ENCODE results near the gene KRT79.
"Not testable (repeated sequence)": the region's sequence is repeated elsewhere in the genome, so short reads cannot be mapped to it uniquely, and the experiment has no call there.

KRT79 gene

DNA sequence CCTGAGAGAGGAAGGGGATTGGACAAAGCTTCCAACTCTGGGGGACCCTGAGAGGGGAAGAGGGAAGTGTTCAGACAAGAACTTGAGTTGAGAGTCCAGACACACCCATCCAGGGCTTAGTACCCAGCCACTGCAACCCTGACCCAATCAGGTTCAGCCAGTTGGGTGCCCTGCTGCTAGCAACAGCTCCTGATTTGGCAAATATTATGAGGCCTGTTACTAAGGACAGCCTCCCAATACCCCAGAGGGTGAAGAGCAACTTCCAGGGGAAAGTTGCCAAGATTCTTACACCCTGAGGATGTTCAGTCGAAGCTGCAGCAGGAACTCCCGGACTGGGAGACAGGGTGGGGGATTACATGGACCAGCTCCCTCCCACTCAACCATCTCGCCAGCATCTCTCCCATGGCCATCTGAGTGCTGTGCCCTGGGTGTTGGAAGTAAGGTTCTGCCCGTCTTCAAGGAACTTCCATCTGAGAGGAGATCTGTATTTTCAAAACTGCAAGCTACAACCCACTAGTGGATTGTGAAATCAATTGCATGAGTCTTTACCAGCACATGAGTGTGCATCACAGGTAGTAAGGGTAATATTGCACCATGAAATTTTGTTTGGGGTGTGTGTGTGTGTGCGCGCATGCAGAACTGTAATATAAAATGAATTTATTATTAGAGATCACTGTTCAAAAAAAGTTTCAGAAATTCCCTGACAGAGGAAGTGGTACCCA, 26.2 kb upstream of the KRT79 start:
- no peak for DNase-seq (ENCODE audit: low spot score)

DNA sequence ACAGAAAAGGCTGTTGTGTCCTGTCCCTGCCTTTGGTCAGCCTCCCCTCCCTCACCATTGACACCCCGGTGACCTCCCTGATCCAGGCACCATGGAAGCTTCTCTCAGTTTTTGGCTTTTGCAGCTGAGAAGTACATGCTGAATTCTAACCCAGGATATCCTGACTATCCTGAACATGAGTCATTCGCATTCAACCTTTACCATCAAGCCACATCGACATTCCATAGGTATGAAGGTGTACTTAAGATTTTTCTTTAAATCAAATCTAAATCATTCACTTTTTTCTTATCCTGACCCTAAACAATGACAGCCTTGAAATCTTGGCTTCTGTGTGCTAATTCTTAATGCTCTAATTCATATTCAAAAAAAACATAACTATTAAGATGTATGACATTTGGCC, 23.4 kb upstream of the KRT79 start:
- DNase-seq (ENCODE audit: low spot score) = no peak

DNA sequence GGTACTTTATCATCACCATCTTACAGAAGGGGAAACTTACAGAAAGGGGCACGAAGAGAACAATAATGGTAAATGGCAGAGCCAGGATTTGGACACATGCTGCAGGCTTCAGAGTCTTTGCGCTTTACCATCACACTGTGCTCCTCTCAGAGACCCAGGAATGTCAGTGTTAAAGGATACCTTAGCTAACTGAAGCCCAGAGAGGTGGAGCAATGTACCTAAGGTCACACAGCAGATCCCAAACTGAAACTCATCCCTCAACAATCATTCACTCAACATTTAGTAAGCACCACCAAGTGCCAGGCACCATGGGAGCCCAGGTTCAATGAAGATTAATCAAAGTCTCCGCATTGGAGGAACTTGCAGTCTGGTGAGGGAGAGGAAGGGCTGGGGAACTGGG, 22.7 kb upstream of the KRT79 start:
- no peak for DNase-seq (ENCODE audit: low spot score)

GRCh38 chr12:52856077-52856476, 22.0 kb upstream of the KRT79 start:
- DNase-seq (ENCODE audit: low spot score) = not testable (repeated sequence)

DNA sequence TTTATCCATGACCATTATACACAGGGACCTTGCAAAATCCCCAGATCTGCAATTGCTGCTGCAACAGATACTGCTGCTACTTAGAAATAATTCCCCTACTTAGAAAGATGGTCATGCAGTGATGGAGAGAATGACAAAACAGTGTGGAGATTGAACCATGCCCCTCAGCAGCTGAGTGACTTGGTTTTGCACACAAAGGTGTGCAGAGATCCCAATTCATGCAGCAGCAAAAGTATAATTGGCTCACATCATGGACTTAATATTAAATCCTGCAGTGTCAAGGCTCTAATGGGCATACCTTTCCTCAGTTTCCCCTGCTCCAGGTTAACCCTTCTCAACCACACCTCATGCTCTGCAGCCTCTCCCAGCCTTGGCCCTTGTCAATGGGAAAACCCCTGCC, 17.7 kb upstream of the KRT79 start:
- no peak for DNase-seq (ENCODE audit: low spot score)

DNA sequence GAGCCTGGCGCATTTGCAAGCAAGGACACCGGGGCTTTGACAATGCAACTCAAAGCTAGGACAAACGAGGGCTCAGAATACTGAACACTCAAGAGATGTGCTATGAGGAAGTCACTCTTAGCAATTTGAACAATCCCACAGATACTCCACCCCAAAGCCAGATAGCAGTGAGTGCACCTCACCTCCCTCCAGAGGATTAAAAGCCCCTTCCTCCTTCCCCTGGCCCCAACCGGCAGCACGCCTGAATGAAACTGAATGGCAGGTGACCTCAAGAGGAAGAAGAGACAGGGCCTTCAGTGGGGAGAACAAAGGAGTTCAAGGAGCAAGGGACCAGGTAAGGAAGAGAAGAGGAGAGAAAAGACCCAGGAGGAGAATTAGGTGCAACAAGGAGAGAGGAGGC, 16.6 kb upstream of the KRT79 start:
- no peak for DNase-seq (ENCODE audit: low spot score)

- no peak for DNase-seq (ENCODE audit: low spot score)
Observed at GRCh38 chr12:52849511-52849910, 15.4 kb upstream of the KRT79 start.

DNA sequence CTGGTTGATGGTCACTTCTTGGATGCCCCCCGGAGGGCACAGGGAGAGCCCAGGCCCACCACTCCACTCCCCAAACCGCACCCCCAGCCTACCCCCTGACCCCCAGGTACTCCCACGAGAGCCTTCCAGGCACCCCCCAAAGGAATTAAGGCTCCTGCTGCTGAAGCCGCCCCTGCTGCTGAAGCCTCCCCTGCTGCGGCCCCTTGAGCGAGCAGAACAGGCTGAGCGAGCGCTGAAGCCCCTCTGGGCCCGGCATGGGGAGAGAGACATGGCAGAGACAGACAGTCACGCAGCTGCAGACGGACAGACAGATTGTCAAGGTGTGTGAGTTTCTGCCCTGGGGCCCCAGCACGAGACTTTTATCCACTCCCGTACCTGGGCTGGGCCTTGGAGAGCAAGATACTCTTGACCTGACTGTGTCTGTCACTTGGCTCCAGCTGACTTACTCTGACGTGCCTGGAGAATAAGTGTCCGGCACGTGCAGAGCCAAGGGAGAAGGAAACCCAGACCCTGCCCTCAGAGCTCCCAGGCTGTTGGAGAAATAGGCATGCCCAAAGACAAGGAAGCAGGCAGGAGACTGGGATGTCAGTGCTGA, 14.6 kb upstream of the KRT79 start, which contains the start of gene KRT78:
TSS of gene KRT78 (minus strand) at position 334 of the 595 bp plus-strand sequence. CDS start at position 270, 64 bp downstream.
- no peak for DNase-seq (ENCODE audit: low spot score)

DNA sequence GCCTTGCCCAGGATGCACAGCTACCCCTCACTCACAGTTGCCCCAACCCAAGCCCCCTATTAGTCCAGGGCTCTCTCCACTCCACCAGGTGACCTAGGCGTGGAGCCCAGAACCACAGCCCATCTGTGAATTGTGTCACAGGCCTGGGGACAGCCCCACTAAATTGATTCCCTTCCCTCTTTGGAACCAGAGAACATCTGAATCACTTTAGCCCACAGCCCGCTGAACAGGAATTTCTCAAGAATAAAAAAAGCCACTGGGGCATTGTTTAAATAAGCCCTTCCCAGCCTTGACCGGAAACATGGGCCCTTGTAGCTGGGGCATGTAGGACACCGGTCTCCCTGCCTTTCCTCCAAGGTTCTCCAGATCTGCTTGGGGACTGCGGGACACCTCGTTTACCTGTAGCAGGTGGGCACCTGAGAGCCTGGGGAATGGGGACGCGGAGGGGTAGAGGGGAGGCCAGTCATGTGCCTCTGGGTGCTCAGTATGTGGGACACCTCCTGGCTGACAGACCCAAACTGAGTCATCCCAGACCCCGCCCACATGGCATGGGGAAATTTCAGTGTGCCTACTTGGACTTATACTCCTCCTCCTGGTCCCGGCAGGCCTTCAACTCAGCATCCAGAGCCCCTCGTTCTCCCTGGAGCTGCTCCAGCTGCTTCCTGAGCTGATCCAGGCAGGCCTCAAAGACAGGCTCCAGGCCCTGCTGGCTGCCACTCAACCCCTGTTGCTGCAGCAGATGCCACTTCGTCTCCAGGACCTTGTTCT, 13.4 kb upstream of the KRT79 start:
- DNase-seq (ENCODE audit: low spot score) = no peak

DNA sequence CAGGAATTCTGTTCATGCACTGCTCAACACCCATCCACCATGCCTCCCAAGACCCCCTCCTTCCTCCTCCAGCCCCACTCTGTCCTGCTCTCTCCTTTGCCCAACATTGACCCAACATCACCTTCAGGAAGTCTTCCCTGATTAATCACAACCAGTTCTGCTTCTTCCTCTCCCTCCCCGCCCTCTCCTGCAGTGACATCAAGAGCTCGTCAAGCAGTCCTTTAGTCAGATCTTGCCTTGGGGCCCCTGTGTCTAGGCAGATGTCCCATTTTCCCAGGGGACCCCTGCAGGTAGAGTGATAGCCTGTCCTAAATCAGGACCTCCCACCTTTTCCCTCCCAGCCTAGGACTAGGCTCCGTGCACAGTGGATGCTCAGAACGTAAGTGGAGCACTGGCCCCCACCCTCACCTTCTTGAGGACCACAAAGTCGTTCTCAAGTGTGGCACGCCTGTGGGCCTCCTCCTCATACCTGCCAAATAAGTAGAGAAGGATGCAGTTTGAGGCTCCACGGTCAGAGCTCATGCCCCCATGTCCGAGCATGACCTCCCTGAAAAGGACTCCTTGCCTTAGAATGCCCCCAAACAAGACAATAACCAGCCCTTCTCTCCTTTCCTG, 12.4 kb upstream of the KRT79 start:
- DNase-seq (ENCODE audit: low spot score) = no peak

DNA sequence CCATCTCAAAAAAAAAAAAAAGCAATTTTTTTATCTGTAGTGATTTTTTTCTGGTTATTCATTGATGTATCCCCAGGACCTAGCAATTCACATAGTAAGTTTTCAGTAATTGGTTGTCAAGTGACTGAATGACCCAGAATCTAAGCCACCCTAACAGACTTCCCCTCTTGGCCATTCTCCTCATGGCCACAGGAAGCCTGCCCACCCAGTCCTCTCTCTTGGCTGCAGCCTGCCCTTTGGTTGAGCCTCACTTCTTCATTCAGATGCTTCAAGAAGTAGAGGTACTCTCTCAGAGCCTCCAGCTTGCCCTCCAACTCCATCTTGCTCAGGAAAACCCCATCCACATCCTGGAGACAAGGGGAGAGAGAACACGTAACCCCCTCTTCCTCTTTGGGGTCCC, 11.8 kb upstream of the KRT79 start:
- no peak for DNase-seq (ENCODE audit: low spot score)

GRCh38 chr12:52844386-52844785, 10.3 kb upstream of the KRT79 start:
- no peak for DNase-seq (ENCODE audit: low spot score)

DNA sequence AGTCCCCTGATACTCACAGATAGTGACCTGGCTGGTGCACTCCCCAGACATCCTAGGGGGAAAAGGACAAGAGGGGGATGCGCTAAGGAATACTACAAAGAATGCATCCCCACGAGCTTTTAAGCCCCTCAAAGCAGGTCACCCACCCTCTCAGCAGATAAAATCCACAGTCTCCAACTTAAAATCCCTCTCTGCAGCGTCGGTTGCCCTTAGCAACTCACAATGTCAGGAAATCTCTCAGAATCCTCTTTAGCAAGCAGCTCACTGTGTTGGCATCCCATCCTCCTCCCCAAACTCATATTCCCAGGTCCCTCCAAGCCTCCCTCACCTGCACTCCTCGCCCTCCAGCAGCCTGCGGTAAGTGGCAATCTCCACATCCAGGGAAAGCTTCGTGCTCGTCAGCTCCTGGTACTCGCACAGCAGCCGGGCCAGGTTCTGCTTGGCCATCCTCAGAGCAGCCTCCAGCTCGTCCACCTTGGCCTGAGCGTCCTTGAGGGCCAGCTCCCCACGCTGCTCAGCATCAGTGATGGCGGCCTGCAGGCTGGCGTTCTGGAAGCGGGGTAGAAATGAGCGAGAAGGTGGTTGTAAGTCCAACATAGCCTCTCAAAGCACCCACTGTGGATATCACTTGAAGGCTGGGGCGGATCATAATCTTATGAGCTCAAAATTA, 5.5 kb upstream of the KRT79 start:
- no peak for DNase-seq (ENCODE audit: low spot score)

GRCh38 chr12:52838609-52839435, 4.7 kb upstream of the KRT79 start:
- no peak for DNase-seq (ENCODE audit: low spot score)

GRCh38 chr12:52837781-52838608, 3.9 kb upstream of the KRT79 start:
- DNase-seq (ENCODE audit: low spot score) = no peak

DNA sequence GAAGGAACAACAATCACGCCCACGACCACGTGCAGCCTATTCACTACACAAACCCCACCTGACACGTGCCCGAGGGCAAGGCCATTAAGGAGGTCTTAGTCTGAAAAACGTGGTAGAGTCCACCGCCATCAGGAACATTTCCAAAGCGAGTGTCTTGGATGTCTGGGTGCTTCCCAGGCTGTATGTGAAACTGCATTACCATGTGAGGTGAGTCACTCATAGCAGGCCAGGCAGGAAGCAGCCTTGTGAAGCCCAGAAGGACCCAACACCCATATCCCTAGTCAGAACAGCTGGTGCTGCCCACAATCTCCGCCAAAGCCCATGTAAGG, 3.3 kb upstream of the KRT79 start:
- DNase-seq (ENCODE audit: low spot score) = no peak

DNA sequence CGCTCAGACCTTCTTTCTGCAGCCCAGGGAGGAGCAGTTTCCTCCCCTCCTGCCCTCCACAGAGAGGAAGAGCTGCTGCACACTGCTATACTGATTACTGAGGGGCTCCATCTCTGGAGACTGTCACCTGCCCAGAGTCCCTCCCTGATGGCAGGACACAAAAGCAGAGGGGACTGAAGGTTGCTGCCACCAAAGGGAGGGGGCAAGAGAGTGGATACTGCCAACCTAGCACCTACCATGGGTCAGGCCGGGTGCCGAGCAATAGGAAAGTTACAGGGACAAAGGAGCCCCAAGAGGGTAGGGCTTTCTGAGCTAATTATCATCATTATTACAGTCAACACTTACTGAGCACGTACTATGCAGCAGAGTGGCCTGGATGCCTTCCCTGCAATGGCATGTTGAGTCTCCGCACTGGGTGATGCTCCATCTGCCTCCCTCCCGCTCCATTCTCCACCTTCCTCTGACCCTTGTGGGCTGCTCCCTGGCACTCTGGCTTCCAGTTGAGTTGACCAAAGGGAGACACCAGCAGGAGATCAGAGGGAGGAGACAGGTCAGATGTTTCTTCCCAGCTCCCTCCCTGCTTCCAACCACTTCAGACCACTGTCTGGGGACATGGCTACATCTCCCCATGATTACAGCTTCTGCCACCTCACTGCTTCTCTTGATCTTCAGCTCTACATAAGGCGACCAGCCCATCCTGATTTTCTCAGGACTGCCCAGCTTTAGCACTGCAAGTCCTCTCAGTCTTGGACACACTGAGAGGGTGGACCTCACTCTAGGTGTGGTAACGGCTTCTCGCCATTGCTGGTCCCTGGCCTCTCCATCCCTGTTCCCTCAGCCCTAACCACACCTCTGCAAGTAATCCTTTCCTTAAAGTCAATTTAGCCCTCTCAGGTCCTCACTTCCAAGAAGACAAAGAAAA, 2.6 kb upstream of the KRT79 start:
- no peak for DNase-seq (ENCODE audit: low spot score)

DNA sequence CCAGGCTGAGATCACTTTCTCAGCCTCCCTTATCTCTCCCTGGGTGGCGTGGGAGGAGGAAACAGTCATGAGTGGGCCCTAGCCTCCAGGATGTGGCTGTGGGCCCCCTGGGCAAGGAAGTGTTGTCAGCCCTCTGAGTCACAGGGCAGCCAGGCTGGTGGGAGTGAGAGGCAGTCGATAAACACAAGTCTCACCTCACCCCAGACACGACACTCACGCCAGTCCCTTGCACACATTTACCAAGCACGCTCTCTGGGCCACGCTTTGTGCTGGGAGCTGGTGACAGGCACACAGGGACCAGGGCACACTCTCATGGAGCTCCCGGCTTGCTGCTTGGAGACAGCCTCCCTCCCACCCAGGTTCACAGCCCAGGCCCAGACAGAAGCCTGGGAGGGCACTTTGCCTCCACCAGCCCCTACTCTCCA, 1.9 kb upstream of the KRT79 start:
- DNase-seq (ENCODE audit: low spot score) = no peak

GRCh38 chr12:52835271-52836041, 1.3 kb upstream of the KRT79 start:
- DNase-seq (ENCODE audit: low spot score) = no peak

All from D341Med (cell line).